Right kidney (tissue), 1 donor: ENCODE results near the gene HSD17B8.

Experiments
- DNase-seq: peaks from one replicate; pipeline ENCODE4 v3.0.0-alpha.2; 2016

The HSD17B8 gene

GRCh38 chr6:33190504-33191107 is 13.8 kb upstream of the HSD17B8 start:
- no peak for DNase-seq

GRCh38 chr6:33191383-33192104 is 12.9 kb upstream of the HSD17B8 start:
- no peak for DNase-seq

- peak; percentile 51 for DNase-seq
Observed at GRCh38 chr6:33192105-33192646, 12.3 kb upstream of the HSD17B8 start, which contains the start of gene COL11A2. TSS of gene COL11A2 (minus strand) at chr6:33192467. CDS start at chr6:33192240, 227 bp downstream.

GRCh38 chr6:33192671-33193602 is 11.5 kb upstream of the HSD17B8 start:
- DNase-seq: peak; percentile 64

GRCh38 chr6:33193619-33194018 is 10.8 kb upstream of the HSD17B8 start:
- DNase-seq: no peak

- no peak for DNase-seq
Observed at GRCh38 chr6:33194431-33194979, 9.9 kb upstream of the HSD17B8 start.

GRCh38 chr6:33195304-33196165 is 8.9 kb upstream of the HSD17B8 start:
- no peak for DNase-seq

GRCh38 chr6:33197431-33198048 is 6.9 kb upstream of the HSD17B8 start:
- DNase-seq: no peak

- DNase-seq: no peak
Observed at GRCh38 chr6:33198159-33198852, 6.1 kb upstream of the HSD17B8 start.

- DNase-seq: no peak
Observed at GRCh38 chr6:33198853-33199436, 5.5 kb upstream of the HSD17B8 start.

GRCh38 chr6:33199687-33200218 is 4.7 kb upstream of the HSD17B8 start:
- DNase-seq: no peak

GRCh38 chr6:33200219-33201146 is 4.0 kb upstream of the HSD17B8 start, which contains the start of the genes RXRB and SLC39A7:
TSS of gene RXRB (minus strand) at chr6:33200665. CDS start at chr6:33200476, 189 bp downstream.
TSS of gene SLC39A7 (plus strand) at chr6:33200867. CDS start at chr6:33201246, 379 bp downstream.
- DNase-seq: peak; percentile 97

GRCh38 chr6:33201147-33201545 is 3.3 kb upstream of the HSD17B8 start:
- no peak for DNase-seq

GRCh38 chr6:33201935-33202334 is 2.5 kb upstream of the HSD17B8 start:
- no peak for DNase-seq

- DNase-seq: no peak
Observed at GRCh38 chr6:33202799-33203198, 1.7 kb upstream of the HSD17B8 start.

GRCh38 chr6:33203443-33204164 is 851 bp upstream of the HSD17B8 start:
- DNase-seq: peak; percentile 16

GRCh38 chr6:33204165-33204414 is 365 bp upstream of the HSD17B8 start:
- DNase-seq: no peak
